Measurements from ENCODE around the gene CC2D2B.
"Not testable (repeated sequence)": the region's sequence is repeated elsewhere in the genome, so short reads cannot be mapped to it uniquely, and the experiment has no call there.

DNA sequence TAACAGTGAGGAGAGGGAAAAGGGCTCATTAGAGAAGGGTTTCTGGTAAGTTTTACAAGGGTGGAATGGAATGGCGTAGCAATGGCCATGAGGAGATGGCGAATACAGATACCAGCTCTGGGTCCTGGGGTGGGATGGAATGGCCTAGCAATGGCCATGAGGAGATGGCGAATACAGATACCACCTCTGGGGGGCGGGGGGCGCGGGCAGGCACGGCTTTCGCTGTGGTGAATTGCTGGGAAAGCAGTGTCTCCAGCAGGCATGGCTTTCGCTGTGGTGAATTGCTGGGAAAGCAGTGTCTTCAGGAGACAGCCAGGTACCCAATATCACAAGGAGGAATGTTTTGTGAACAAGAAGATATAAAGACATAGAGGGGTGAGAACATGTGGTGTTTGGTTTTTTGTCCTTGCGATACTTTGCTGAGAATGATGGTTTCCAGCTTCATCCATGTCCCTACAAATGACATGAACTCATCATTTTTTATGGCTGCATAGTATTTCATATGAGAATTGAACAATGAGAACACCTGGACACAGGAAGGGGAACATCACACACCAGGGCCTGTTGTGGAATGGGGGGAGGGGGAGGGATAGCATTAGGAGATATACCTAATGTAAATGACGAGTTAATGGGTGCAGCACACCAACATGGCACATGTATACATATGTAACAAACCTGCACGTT is 1.7 kb upstream of the CC2D2B start:
- not testable (repeated sequence) for TF ChIP-seq YY1 (IDR thresholded peaks at IDR 0.05; ENCODE audit: insufficient read depth, insufficient read length); SUZ12 (IDR thresholded peaks at IDR 0.05; ENCODE audit: extremely low read depth, insufficient read depth, insufficient read length); ZNF274 (IDR thresholded peaks at IDR 0.05; ENCODE audit: low read depth, low read length)

All from NT2/D1 (cell line).